Body of pancreas (tissue), 4 donors: ENCODE data around the gene DIMT1.

Source experiments
- POLR2A ChIP-seq, 3 donors: fragments of 450-650 bp; IDR thresholded peaks; one replicate each; pipeline ENCODE4 v1.6.1; 2016; ENCODE audit warnings: antibody characterized with exemption in 3 of 3, mild to moderate bottlenecking in 2 of 3
- TF ChIP-seq, protein P1 (sequence below), 7 experiments: fragments of 450-650 bp in 4 of 7; fragments of 200-600 bp in 3 of 7; sonication (generic) in 3 of 7; IDR thresholded peaks; one replicate each; pipeline ENCODE4 v1.5.1; 2016 to 2019; ENCODE audit warnings: antibody characterized with exemption in 7 of 7

DNA sequence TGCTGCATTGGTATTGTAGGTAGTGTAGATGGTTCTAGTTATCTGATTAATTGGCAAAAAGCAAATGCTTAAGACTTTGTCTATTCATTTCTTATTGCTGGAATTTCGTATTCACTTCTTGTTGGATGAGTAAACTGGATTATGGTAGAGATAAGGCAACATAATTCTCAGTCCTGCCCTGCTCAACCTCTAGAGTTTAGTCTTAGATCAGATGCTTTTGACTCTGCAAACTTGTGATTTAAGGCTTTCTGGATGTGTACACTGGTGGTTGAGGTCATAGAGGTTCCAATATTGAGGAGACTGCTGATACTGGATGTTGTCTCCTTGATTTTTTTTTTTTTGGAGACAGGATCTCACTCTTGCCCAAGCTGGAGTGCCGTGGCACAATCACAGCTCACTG is 62.7 kb downstream of the DIMT1 start:
- TF ChIP-seq, protein P1, sequence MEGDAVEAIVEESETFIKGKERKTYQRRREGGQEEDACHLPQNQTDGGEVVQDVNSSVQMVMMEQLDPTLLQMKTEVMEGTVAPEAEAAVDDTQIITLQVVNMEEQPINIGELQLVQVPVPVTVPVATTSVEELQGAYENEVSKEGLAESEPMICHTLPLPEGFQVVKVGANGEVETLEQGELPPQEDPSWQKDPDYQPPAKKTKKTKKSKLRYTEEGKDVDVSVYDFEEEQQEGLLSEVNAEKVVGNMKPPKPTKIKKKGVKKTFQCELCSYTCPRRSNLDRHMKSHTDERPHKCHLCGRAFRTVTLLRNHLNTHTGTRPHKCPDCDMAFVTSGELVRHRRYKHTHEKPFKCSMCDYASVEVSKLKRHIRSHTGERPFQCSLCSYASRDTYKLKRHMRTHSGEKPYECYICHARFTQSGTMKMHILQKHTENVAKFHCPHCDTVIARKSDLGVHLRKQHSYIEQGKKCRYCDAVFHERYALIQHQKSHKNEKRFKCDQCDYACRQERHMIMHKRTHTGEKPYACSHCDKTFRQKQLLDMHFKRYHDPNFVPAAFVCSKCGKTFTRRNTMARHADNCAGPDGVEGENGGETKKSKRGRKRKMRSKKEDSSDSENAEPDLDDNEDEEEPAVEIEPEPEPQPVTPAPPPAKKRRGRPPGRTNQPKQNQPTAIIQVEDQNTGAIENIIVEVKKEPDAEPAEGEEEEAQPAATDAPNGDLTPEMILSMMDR (IDR thresholded peaks at IDR 0.05) = no peak
- no peak for TF ChIP-seq POLR2A (IDR thresholded peaks at IDR 0.05)
